Esophagus muscularis mucosa (tissue), 3 donors: ENCODE measurements around the gene DNAJC15.

ENCODE experiments used
- POLR2A ChIP-seq: fragments of 450-650 bp; IDR thresholded peaks from one replicate; pipeline ENCODE4 v1.6.1; 2017; ENCODE audit warnings: antibody characterized with exemption, moderate library complexity, mild to moderate bottlenecking, low read depth
- POLR2AphosphoS5 ChIP-seq, 2 donors: sonication (generic); formaldehyde crosslinking; IDR thresholded peaks; one replicate each; pipeline ENCODE4 v1.6.1; 2017; ENCODE audit warnings: antibody characterized with exemption in 2 of 2
- TF ChIP-seq, protein P1 (sequence below), 3 experiments: fragments of 200-600 bp in 2 of 3; fragments of 450-650 bp in 1 of 3; sonication (generic) in 2 of 3; IDR thresholded peaks; one replicate each; pipeline ENCODE4 v1.5.1; 2017 to 2019; ENCODE audit warnings: antibody characterized with exemption in 3 of 3, mild to moderate bottlenecking in 2 of 3, moderate library complexity in 1 of 3

DNA sequence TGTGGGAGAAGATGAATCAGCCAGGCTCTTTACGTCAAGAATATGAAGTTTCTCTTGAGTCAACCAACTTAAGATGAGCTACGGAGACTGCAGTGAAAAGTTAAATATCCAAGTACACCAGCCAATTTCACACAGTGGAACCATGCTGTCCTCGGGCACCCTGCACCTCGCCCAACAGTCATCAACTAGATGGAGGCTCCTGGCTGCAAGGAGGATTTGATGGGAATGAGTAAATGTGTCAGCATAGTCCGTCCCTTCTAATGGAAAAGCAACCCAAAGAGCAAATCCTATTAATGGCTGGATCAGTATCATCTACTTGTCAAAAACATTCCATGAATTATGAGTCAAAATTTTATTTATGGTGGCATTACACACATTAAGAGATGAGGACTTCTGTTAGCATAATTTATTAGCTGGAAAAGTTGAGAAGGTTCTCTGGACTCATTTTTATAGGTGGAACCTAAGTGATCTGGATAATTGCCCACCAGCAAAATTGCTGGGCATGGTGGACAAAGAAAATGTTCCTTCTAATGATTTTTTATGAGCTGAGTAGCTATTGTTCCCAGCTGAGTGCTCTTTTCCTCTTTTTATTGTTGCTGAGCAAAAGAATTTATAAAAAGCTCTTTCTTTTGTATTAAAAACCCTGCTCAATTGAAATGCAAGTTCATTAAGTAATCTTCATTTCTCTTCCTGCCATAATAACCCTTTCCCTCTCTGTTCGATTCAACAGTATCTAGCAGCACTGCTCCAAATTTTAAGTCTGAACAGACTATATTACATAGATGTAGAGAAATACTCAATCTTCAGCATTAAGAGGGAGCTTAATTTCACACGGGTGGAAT is 88.4 kb downstream of the DNAJC15 start:
- TF ChIP-seq POLR2AphosphoS5 (IDR thresholded peaks at IDR 0.05) (no peak), POLR2A (no peak)
- TF ChIP-seq, protein P1, sequence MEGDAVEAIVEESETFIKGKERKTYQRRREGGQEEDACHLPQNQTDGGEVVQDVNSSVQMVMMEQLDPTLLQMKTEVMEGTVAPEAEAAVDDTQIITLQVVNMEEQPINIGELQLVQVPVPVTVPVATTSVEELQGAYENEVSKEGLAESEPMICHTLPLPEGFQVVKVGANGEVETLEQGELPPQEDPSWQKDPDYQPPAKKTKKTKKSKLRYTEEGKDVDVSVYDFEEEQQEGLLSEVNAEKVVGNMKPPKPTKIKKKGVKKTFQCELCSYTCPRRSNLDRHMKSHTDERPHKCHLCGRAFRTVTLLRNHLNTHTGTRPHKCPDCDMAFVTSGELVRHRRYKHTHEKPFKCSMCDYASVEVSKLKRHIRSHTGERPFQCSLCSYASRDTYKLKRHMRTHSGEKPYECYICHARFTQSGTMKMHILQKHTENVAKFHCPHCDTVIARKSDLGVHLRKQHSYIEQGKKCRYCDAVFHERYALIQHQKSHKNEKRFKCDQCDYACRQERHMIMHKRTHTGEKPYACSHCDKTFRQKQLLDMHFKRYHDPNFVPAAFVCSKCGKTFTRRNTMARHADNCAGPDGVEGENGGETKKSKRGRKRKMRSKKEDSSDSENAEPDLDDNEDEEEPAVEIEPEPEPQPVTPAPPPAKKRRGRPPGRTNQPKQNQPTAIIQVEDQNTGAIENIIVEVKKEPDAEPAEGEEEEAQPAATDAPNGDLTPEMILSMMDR (IDR thresholded peaks at IDR 0.05), result no peak
